HG02798 (cell line): ENCODE results near the gene USP46.

Source experiments
- ATAC-seq: cut with Tn5 transposase; IDR thresholded peaks from one replicate; pipeline ENCODE4 v1.9.1; 2021; ENCODE audit warnings: mild to moderate bottlenecking; ENCODE audit not compliant: unreplicated experiment, poor library complexity

USP46 gene

DNA sequence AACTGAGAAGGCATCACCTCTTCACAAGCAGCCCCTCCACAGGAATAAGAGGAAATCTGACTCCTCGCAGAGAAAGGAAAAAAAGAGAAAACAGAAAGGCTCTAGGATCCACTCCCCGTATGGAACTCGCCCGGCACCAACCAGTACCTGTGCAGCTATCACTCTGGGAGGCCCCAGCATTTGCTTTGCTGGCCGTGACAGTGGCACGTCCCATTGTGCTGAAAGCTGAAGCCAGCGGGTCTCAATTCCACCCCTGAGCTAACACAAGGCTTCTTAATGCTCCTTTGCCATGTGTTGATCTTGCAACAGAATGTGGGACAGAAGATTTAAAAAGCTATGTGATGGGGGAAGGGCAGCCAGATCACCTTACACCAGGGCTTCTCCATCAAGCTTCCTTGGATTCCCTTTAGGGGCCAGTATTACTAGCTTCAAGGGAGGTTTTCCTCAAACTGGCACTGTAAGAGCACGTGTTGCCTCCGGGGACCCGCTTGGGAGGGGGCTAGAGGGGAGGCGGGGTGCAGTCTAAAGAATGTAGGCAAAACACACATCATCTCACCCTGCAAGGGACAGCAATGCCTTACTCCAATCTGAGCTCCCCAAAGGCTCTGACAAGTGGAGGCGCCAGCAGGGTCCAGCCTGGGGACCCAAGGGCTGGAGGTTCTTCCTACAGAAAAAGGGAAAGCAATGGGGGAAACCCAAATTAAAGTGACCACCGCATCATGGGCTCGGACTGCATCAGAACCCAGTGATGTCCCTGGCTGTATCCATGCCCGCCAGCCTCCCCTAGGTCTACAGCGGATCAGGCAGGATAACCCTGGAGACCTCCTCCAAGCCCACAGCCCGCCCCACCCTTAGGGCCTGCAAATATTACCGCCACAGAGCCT is 1.2 kb downstream of the USP46 start:
- ATAC-seq = no peak

DNA sequence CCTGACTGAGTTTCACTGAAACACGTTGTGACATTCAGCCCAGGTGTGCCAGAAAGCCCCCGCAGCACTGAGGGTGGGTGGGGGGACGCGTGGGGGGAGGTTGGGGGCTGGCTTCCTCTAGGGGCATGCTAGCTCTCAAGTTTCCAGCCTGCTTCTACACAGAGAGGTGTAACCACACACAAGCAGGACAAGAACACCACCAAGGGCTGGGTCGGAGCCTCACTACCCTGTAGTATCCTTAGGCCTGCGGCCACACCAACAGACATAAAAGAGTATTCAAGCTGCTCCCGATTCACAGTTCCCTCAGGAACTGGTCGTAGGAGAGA is 1.8 kb downstream of the USP46 start:
- no peak for ATAC-seq

DNA sequence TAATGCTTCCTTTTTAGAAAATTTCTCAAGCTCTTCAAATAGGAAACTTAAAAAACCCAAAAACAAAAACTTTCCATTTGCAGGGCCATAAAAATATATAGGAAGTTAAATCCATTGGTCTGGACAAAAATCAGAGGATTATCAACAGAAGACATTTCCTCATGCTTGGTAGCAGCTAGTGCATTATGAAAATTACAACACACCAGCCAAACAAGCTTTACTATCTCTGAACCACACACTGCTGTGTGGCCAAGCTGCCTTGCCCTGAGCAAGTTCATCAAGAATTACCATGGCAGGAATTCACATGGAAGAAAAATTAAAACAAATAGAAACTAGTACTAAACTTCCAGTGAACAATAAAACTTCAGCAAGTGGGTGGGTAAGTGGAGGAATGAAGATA is 3.6 kb downstream of the USP46 start:
- no peak for ATAC-seq

DNA sequence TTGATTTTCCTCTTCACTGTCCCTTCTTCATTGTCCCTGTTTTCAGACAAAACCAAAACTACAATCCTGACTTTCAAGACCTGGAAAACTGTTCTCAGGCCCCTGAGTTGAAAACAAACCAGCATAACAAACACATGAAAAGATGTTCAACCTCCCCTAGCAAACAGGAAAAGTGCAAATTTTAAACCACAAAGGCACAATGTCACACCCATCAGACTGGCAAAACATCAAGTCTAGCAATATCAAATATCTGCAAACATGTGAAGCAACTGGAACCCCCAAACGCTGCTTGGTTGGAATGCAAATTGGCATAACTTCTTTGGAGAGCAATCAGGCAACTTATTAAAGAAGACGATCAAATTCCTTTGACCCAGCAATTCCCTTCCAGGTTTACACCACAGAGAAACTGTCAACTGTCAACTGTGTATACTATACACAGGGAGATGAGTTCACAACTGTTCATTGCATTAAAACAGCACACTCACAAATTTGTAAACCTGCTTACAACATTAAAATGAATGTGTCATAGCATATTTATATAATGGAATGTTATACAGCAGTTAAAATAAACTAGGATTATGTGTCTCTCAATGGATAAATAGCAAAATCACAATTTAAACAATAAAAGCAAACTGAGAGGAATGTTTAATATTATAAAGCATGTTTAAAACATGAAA is 7.0 kb downstream of the USP46 start:
- ATAC-seq = no peak

DNA sequence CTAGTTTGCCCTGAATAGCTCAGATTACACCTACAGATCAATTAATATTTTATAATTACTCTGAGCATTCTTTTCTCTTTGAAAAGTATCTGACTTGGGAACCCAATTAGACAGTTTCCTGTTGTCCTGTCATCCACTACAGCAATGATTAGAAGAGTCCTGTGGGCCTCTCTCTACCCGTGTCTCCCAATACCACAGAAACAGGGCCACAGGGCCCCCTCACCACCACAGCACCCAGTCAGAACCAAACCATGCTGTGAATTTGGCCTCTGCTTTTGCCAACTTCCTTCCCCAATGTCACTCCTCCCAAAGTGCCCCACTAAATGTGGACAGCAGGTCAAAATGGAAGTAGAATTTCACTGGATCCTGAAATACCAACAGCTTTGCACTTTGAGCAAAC is 10.3 kb downstream of the USP46 start:
- ATAC-seq = no peak

DNA sequence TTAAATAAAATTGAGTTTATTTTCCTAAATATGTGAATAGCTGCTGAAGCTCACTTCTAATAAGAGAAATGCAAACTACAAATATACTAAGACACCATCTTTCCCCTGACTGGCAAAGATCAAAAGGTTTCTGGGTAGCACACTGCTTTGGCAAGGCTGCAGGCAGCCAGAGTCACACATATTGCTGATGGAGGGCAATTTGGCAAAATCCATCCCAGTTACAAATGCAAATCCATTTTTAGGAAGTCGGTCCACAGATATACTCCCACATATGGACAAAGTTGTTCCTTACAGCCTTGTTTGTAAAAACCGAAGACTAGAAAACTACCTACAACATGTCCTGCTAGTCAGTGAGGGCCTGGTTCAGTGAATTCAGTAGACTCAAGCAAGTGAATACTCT is 12.4 kb downstream of the USP46 start:
- no peak for ATAC-seq

DNA sequence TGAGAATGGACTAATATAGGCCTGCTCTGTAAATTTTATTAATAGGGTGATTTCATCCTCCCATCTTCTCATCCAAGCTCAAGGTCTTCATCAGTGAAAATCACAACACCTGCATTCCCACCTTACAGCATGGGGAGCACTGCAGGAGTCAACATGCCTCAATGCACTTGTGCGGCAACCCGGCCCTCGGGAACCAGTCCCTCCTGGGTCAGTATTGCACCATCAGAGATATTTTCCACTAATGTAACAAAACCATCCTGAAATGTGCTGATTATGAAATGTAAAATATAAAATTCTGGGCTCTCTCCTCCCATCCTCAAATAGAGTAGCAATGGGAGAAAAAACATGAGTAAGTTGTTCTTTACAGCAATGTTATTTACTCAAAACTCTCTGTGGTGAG is 13.0 kb downstream of the USP46 start:
- no peak for ATAC-seq

DNA sequence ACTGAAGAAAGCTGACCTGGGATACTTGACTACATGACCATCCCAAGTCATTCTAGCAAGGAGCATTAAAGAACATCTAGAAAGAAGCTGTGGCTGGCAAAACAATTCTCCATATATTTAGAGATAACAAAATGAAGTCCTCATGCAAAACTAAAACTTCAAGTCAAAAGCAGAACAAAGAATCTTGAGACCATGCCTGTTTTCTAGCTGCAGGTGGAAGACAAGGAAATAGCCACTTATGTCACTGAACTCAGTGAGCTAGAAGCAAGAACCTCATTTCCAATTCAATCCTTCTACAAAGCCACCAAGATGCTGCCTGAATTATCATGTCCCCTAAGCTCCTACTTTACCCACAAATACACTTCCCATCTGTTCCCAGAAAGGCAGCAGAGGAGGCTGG is 13.8 kb downstream of the USP46 start:
- ATAC-seq = peak; percentile 27

DNA sequence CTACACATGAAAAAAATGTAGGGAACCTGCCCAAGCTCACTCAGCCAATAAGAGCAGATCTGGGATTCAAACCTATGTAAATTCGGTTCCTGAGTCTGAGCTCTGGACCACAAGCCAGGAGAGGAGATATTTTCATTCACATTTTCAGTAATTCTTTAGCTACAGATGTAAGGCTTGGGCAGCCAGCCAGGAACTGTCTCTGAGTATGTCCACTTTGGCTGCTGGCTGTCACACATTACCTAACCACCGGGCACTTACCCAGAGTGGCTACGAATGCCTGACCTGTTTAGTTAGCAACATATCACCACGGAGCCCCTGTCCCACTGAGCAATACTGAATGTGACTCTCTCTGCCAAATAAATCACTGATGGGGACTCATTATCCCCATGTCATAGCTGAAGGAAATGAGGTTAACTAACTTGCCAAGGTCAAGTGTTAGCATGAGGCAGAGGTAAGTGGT is 15.3 kb downstream of the USP46 start:
- no peak for ATAC-seq

DNA sequence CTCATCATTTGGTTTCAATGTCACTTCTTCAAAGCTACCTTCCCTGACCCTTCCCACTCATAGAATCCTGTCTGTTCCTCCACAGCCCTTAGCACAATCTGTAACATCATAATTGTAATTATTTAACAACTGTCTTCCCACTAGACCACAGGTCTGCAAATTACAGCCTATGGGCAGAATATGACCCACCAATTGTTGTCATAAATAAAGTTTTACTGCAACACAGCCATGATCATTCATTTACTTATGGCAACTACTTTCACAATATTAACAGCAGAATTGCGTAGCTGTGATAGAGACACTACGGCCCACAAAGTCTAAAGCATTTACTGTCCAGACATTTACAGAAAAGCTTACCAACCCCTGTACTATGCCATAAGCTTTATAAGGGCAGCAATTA is 15.9 kb downstream of the USP46 start:
- ATAC-seq = no peak

DNA sequence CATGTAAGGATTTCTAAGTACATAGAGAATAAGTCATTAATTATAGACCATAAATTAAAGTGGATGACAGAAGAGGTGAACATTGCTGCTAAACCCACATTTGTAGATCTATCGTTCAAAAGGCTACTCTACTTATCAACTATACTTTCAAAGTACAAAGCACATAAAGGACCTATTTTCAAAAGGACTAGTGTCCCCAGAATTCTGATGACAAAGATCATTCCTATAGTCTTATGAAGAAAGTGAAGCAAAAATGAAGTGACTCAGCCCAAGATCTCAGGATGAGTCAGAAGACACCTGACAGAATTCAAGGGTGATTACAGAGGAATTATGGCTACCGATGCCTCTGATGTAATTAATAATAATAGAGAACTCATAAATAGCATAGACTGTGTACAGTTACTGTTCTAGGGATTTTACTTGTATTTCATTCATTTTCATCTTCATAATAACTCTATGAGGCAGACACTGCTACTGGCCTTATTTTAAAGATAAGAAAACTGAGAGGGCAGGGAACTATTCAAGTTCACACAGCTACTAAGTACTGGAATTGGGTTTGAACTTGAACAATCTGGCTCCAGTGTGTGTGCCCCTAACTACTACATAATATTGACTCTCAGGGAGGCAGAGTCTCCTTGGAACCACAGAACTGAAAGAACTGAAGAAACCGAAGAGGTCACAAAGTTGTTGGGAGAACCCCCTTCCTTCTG is 17.1 kb downstream of the USP46 start:
- peak; percentile 87 for ATAC-seq

DNA sequence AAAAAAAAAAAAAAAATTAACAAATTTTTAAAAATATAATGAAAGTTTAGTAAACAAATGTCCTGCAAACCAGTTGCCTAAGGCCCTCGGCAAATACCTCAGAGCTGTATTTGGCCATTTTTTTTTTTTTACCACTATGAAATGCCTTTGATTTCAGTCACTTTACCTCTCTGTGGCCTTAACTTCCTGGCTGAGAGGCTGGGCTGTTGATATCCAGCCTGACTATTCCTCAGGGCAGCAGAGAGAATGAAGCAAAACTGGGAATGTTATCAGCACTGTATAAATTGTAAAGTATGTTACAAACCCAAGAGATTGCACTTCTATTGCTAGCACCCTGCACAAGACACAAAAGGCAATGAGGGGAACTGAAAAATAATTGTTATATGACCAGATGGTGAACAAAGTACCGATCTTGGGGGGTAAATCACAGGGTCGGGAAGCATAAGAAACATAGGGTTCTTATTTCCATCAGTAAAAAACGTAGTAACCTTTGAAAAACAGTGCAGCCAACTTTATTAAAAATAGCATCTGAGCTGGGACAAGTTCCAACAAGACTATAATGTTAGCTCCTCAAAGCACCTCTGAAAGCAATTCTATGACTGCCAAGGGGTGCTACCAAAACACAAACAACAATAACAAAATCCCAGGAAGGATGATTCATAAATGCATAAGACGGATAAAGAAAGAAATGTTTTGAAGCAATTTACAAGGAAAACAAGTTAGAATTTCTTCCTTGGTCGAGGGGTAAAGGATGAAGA is 18.1 kb downstream of the USP46 start:
- ATAC-seq = no peak

DNA sequence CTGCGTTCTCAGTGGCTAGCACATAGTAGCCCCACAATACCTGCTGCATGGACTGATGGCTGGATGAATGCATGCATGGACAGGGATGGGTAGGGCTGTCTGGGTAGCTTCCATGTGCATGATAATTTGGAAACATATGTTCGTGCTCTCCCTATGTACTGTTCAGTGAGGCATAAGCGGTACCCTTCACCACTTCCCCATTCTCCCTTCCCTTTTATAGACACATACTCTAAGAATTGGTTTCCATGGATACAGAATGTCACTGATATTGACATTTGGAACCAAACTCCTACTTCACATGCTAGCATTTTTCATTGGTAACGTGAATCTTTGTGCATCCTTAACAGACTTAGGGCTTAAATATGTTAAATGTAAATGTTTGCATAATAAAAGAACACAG is 20.4 kb downstream of the USP46 start:
- no peak for ATAC-seq

DNA sequence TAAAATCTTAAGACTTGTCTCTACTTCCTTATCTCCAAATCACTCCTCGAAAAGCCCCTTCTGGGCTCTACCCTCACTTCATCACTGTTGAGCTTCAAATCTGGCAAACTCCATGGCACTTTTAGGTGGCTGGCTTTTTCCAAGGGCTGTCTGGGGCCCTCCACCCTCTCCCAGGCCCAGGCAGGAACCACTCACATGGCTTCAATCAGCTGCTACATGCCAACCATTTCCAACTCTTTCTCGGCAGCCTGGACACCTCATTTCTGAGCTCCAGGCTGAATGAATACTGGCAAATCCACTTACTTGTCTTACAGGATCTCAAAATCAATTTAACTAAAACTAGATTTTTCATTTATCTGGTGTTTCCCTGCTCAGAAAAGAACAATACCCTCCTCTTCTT is 22.0 kb downstream of the USP46 start:
- no peak for ATAC-seq

DNA sequence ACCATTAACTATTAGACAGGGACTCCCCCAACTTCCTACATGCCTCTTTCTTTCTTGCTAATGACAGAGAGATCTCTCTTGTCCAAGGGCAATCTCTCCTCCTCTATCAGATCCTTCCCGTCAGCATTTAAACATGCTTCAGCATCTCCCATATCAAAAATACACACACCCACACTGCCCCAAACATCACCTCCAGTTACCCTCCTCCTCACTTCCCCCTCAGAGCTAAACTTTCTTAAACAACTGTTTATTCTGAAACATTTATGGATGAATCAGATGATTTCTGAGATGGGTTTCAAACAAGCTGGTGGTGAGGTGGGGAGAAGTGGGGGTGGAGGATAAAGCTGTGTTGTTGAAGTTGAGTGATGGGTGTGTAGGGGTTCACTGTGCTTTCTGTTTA is 23.5 kb downstream of the USP46 start:
- ATAC-seq = no peak

DNA sequence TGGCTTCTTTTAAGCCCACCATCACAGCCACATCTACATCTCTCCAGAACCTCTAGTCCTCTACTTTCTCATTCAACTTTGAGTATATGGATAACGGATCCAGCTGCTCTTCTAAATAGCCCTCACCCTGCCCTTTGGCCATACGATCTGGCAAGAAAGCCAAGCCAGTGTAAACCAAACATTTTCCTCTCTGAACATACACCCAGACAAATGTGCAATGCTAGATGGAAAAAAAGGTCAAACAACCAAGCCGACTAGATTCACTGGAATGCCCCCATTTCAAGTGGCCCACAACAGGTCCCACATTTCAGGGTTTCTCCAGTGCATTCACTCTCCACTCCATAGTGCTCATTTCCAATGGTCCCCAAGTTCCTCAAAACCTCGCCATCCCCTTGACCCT is 24.0 kb downstream of the USP46 start:
- no peak for ATAC-seq

DNA sequence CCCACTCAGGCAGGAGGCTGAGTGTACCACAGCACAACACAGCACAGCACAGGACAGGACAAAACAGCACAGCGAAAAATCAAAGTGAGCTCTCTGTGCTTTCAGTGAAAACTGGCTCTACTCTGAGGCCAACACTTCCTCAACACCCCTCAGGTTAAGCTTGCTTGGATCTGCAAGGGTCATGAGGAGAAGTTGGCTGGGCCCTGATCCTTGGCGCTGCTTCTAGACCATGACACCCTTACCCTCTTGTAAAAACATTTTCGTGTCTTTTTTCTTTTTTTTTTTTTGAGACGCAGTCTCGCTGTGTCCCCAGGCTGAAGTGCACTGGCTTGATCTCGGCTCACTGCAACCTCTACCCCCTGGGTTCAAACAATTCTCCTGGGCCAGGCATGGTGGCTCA is 25.3 kb downstream of the USP46 start:
- no peak for ATAC-seq

DNA sequence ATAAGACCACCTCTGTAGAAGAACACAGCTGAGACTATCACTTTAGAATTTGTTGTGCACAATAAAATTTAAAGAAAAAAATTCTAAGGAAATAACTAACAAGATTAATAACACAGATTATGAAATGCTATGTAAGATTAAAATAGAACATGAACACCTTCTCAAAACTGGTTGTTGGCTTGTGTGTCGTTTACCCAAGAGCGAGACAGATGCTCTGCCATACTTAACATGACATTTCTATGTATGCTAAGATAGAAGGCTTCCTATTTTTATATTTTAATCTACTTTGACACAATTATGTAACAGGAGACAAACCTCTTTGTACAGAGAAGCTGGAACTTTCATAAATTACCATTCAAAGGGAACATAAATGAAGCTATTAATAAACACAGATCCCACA is 30.1 kb downstream of the USP46 start:
- ATAC-seq = no peak

DNA sequence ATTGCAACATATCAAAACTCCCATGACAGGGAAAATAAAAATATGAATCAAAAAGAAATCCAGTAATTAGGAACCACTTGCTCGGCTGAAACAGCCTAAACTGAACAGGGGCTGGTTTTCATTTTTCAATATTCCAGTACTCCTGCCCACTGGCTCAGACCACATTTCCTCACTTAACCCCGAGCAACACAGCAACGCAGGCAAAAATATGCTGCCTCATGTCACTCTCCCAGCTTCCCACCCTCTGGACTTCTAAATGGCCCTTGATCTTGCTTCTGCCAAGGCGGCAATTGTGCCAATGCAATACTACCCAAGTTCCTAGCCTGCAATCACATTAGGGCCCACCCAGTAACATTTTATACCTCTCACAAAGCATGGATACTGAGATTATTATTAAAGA is 30.6 kb downstream of the USP46 start:
- no peak for ATAC-seq

DNA sequence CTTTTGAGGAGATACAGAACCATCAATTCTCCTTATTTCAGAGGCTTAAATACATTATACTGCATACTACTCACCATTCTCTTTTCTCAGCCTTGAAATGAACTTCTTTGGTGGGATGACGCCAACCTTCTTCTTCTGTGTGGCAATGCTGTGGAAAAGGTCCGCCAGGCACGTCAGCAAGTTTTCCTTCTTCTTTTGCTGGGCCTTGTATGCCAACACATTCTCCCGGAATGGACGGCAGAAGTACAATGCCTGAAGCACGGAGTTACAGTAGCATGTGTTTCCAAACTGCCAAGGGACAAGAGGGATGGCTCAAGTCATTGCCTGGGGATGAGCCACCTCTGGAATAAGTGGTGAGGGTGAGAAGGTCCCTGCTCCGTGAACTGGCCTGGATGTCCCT is 31.2 kb downstream of the USP46 start:
- no peak for ATAC-seq

DNA sequence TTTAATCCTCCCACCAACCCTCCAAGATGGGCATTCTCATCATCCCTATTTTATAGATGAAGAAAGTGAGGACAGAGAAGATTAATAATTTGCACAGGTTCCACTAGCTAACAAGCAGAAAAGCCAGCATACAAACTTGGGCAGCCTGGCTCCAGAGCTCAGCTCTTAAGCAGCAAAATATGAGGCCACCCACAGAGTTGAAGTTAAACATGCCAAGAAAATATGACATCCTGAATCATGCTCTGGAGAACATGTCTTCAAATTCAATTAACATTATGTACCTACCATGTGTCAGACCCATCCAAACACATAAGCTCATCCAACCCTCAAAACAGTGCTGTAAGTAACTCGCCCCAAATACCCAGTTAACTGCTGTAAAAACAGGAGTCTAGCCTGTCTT is 33.9 kb downstream of the USP46 start:
- no peak for ATAC-seq
